IPS-11a (cell line): Measurements from ENCODE around the gene KLRK1.
"Not testable (repeated sequence)": the region's sequence is repeated elsewhere in the genome, so short reads cannot be mapped to it uniquely, and the experiment has no call there.

Experiments used
- H3K4me3 ChIP-seq: one replicate; pipeline ENCODE4 v1.5.1; 2013; ENCODE audit warnings: low read depth, low read length, control low read depth

KLRK1 gene

DNA sequence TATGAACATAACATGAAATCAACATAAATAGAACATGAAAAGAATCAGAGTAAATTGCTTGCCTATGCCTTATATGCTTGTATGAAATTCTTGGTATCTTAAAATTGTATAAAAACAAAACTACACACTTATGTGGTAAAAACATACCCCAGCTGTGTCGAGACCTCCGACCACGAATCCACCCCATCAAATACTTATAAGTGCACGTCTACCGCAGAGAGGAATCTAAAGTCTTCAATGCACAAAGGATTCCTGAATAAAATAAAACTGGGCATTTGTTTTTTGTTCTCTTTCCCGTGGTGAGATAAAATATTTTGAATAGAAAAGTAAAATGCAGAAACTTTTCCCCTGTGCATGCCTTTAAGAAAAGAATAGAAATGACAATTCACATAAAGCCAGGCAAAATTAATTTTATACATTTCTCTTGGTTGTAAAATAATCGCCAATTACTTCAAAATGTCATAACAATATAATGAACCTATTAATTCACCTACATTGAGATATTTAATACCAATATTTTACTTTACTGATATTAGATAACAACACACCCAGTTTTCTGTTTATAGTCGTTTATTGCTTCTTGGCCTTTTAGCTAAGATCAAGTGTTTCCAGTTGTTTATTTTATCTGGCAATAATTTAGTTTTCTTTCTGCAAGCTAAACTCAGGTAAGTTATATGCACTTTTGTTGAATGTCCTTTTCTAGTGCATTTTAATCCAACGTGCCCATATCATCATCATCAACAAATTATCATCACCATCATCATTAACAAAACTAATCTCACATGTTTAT is 1.0 kb downstream of the KLRK1 start:
- H3K4me3 ChIP-seq, result no peak overlapping the region

DNA sequence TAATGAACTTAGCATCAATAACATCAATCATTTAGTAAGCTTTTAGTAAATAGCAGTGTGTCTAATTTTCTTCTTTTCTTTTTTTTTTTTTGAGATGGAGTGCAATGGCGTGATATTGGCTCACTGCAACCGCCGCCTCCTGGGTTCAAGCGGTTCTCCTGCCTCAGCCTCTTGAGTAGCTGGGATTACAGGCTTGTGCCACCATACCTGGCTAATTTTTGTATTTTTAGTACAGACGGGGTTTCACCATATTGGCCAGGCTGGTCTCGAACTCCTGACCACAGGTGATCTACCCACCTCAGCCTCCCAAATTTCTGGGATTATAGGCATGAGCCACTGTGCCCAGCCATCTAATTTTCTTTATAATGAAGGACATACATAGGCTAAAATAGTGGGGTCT is 2.3 kb downstream of the KLRK1 start:
- not testable (repeated sequence) for H3K4me3 ChIP-seq

DNA sequence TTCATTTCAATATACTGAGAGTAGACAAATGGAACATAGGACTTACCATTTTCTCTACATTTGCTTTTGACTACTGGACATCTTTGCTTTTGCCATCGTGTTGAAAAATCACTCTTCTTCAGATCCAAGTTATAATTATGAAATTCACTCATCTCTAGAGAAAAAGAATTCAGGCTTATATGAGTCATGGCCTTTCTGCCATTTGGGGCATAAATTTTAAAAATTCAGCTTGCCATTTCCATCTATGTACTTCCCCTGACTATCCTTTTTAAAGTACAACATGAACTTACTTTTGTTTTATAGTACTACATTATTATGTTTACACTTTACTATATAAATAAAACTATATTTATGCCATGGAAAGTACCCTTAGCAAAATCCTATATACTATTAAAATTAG is 3.0 kb downstream of the KLRK1 start:
- H3K4me3 ChIP-seq, result no peak overlapping the region

DNA sequence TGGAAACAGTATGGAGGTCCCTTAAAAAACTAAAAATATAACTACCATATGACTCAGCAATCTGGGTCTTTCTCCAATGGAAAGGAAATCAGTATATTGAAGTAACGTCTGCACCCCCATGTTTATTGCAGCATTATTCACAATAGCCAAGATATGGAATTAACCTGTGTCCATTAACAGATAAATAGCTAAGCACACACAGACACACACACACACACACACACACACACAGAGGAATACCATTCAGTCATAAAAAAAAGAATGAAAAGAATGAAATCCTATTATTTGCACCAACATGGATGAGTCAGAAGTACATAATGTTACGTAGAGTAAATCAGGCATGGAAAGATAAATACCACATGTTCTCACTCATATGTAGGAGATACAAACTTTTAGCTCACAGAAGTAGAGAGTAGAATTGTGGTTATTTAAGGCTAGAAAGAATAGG is 4.7 kb downstream of the KLRK1 start:
- no peak overlapping the region for H3K4me3 ChIP-seq

DNA sequence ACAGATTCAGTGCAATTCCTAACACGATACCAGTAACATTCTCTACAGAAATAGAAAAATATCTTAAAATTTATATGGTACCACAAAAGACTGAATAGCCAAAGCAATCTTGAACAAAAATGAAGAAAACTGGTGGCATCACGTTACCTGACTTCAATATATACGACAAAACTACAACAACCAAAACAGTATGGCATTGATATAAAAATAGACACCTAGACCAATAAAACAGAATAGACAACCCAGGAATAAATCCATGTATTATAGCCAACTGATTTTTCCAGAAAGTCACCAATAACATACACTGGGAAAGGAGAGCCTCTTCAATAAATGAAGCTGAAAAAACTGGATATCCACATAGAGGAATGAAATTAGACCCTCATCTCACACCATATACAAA is 5.7 kb downstream of the KLRK1 start:
- H3K4me3 ChIP-seq, result no peak overlapping the region

DNA sequence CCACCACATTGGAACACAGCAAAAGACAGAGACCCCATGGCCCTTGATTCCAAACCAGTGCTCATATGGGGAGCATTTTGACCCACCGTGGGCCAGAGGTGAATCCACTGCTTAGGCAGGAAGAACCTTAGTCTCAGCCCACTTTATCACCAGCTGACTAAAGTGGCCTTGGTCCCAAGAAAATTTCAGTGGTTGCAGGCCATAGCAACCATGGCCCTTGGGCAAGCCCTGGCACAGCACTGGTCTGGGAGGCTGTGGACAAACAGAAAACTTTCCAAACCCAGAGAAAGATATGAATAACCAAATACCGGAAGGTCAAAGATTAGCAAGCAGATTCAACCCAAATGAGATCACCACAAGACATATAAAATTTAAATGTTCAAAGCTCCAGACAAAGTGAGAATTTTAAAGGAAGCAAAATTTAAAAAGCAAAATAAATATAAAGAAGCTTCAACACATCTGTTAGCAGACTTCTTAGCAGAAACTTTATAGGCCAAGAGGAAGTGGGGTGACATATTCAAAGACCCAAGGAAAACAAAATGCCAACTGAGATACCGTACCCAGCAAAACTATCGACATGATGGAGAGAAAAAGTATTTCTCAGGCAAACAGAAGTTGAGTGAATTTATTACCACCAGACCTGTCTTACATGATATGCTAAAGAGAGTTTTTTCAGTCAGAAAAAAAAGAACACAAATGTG is 7.8 kb downstream of the KLRK1 start:
- no peak overlapping the region for H3K4me3 ChIP-seq

DNA sequence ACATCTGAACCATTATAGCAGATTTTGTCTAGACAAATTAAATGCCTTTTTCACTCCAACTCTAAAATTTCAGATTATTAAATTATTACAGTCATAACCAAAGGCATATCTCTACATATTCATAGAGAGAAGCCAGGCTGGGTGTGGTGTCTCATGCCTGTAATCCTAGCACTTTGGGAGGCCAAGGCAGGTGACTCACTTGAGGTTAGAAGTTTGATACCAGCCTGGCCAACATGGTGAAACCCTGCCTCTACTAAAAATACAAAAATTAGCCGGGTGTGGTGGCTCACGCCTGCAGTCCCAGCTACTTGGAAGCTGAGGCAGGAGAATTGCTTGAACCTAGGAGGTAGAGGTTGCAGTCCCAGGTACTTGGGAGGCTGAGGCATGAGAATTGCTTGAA is 11.1 kb downstream of the KLRK1 start:
- not testable (repeated sequence) for H3K4me3 ChIP-seq

DNA sequence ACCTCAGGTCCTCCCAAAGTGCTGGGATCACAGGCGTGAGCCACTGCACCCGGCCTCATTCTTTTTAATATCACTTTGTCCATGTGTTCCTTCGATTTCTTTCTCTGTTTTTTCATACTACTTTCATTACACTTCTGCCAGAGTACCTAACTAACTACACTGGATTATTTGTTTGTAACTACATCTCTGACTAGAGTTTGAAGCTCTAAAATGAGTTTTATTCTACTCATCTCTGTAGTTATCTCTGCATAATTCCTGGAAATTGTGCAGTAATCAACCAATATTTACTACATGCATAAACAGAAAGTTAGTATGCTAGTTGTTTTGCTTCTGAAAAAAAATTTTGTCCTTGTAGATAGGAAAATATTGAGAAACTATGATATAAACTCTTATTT is 15.2 kb downstream of the KLRK1 start:
- H3K4me3 ChIP-seq, result no peak overlapping the region

DNA sequence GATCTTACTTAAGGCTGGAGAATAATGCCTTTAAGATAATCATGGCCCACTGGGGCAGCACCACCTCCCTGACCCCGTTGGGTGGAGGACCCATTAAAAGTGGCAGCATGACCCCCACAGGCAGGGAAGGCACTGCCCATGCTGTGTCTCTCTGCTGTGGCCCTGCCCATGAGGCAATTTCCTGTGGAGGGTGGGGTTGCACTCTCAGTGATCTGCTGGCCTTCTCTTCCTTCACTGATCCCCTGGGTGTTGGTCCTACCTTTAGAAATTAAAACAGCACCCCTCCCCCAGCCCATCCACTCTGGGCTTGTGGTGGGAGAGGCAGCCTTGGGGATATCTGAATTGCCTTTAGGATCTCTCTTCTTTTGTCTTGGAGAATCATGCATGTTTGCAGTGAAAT is 17.3 kb downstream of the KLRK1 start:
- H3K4me3 ChIP-seq, result no peak overlapping the region

DNA sequence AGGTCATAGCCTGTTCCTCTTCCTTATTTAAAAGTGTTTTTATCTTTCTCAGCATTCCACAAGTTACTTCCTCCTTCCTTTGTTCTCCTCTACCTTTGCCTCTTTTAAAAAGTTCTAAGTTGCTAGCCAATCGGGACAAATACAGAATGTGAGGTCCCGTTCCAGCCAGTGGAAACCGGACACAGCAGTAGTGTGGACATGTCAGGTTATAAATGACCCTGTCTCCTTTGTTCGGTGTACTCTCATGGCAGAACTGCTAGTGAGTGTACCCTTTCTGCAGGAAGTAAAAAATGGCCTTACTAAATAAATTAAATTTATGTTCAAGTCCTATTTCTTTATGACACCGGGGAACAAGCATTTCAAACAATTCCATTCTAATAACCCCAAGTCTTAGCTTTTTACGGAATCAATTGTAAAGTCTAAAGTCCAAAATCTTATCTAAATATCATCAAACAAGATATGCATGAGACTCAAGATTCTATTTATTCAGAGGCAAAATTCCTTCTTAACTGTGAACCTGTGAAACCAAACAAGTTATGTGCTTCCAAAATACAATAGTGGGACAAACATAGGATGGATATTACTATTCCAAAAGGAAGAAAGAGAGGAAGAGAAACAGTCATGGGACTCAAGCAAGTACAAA is 17.8 kb downstream of the KLRK1 start:
- H3K4me3 ChIP-seq, result not testable (repeated sequence)

DNA sequence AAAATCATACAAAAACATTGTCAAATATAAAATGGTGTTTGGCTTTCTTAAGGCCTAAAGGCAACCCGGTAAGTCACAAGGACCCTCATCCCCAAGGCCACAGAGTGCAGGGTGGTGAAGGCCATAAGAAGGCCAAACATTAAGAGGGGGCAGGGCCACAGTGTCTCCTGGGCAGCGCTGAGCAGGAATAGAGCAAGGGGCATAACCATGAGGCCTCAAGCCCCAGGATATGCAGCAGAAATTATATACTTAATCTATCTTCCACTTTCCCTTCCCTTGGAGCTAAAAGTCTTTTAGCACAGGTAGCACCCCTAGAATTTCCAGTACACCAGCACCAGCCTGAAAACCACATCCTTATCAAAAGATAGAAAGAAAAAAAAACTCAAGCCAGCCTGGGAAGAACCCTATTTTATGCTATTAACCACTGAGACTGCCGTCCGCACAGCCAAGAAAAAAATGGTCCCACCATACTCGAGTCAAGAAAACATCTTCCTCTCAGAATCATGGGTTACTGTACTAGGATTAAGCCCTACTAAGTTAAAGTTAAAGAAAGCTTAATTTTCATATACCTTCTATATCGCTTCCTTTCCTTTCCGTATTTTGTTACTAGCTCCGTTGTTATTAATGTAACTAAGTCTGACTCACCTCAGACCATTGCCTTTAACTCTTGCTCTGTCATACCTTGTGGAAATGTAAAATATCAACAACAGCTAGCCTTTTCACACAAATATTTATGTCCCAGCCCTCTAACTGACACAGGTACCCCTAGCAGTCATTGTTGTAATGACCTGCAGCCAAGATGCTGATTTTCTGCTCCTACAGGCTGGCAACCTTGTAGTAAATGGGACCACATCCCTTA is 20.1 kb downstream of the KLRK1 start:
- no peak overlapping the region for H3K4me3 ChIP-seq

DNA sequence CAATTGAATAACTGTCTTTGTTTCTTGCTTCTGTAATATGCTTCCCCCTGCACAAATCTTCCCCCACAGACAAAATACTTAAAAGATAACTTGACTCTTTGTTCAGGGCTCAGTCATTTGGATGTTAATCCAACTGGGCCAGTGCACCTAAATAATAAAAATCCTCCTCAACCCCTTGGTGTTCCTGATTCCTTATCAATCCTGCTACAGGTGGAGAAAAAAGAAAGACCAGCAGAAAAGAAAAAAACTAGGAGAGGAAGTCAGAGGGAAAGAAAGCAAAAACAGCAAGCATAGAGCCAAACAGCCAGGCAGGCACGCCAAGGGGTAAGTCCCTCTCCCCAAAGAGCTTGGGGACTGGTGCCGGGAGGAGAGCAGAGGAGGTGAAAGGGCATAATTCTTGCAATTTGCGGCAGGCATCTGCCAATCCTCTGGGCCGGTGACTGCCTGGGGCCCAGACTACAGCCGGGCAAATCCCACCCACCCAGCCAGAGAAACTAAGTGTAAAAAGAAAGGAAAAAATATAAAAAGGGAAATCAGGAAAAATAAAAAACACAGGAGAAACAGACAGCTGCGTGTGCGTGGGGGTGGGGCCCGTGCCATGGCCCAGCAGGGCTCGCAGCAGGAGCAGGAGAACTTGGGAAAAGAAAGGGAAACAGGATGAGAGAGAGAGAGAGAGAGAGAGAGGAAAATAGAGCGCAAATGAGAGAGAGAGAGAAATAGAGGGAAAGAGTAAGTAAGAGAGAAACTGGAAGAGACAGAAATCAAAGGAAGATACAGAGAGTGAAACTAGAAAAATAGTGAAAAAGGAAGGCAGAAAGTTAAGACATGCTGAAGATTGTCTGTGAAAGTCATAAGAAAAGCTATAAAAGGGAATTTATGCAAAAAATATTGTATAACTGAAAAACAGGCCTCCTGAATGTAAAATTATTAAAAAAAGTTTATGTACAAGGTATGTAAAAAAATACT is 21.4 kb downstream of the KLRK1 start:
- no peak overlapping the region for H3K4me3 ChIP-seq

DNA sequence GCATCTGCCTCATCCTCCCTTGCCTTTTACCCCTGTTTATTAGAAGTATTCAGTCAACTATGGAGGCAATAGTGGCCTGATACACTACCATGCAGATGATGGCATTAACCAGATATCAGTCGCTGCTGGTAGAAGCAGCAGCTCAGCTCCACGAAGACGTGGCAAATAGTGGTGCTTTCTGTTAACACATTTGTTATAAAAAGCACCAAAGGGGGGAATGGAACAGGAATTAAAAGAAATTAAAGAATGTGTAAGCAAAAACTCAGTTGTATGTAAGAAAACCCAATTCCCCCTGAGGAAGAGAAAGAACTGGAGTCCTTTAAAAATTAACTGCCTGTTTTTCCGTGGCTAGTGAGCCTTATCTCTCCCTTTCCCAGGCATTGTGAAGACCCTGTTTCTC is 22.1 kb downstream of the KLRK1 start:
- H3K4me3 ChIP-seq, result not testable (repeated sequence)

DNA sequence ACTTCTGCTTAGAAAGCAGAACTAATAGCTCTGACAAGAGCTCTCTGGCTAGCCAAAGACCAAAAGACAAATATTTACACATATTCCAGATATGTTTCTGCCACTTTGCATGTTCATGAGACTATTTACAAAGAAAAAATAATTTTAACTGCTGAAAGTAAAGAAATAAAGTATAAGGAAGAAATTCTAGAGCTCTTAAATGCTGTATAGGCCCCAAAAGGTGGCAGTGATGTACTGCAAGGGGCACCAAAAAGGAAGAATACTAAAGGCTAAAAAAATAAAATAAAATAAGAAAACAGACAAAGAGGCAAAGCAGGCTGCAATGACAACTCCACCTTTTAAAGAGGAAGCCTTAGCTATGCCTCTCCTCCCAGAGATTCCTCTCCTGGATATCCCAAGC is 23.0 kb downstream of the KLRK1 start:
- no peak overlapping the region for H3K4me3 ChIP-seq

DNA sequence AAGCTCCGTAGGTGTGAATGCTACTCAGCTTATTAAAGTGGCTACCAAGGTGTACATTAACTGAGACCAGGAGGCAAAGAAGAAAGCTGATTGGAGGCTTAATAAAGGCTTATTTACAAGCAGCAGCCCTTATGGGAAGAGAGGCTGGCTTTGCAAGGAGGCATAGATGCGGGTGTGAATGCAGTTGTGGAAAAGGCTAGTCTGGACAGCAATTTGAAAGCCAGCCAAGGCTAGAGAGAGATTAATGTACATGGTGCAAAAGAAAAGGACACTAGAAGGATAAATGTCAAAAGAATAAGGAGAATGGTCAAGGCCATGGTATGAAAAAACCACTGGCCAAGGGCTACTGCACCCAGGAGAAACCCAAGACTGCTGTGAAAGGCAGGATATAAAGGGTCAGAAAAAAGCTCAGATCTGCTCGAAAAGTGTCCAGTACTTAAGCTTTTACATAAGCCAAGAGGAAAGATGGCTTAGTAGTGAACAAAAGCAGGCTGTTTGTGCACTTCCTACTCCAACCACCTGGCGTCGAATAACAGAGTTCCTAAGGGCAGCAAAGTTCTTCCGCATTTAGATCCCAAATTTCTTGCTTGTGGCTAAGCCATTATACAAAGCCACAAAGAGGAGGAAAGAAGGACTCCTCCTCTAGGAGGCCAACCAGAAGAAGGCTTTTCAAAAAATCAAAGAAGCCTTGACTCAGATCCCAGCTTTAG is 24.0 kb downstream of the KLRK1 start:
- H3K4me3 ChIP-seq, result no peak overlapping the region

DNA sequence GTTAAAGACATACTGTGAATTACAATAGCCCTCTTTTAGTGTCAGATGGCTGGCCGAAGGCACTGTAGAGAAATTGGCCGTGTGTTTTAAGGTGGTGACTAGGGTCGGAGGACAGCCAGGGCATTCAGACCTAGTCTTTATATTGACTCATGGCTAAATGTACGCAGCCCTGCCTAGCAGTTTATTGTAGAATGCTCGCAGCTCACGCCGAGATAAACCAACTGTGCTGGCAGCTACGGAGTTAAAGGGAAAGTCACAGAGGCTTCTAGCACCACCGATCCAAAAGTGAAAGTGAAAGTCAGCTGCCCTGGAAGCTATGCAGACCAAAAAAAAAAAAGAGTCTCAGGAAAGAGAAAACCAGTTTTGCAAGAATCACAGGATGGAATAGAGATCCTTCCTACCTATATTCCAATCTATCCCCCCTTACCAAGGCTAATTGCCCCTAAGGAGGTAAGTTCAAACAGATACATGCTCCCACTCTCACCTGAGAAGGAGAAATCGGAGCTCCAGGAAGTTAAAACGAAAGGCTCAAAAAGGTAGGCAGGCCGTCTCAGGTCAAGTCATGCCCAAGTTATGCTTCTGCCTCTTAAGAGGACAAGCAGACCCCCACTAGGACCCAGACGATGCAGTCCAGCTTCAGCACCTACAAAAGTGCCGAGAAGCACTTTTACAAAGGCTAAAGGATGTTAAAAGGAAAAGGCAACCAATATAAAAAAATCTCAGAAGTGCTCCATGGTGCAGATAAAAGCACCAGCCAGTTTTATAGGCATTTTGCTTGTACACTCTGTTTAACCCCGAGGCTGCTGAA is 24.8 kb downstream of the KLRK1 start:
- H3K4me3 ChIP-seq, result peak overlapping the region; percentile 47

DNA sequence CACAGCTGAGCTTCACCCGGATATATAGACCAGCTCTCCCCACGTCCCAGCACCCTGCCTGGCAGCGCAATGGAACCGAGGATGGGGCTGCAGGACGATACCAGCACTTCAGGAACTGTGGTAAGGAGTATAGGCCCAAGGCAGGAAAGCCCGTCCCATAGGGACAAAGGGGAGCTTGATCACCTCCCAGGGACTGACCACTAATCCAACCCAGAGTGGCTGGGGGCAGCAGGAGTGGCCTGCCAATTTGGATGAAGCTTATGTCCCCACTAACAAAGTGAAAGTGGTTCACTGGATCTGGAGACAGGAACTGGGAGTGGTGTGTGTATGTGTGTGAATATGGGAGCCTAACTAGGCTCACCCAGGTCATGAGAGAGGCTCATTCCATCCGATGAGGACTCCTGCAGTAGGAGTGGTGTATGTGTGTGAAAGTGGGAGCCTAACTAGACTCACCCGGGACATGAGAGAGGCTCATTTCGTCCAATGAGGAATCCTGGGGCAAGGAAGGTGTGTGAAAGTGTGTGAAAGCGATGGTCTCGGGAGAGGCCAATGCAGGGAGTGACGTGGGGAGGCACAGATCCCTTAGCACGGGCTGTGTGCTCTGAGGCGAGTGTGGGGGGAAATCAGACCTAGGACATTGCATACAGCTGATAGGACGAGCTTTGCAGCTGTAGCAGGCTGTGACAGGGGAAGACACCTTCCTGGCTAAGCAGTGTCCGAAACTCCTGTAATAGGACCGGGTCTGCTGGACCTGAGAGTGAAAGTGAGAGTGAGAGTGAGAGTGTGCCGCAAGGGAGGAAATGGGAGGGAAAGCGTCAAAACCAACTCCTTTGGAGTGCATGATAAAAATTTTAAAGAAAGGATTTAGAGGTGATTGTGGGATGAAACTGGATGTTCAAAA is 25.7 kb downstream of the KLRK1 start:
- peak overlapping the region; percentile 47 for H3K4me3 ChIP-seq

DNA sequence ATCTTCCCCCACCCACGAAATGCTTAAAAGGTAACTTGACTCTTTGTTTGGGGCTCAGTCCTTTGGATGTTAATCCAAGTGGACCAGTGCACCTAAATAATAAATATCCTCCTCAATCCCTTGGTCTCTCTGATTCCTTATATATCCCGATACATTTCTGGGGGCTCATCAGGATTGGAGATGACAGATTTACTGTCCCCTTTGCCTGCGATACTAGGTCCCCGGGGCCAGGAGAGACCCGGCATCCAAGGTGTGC is 26.3 kb downstream of the KLRK1 start:
- H3K4me3 ChIP-seq, result no peak overlapping the region
